GM21786 (cell line): Measurements from ENCODE around the gene COL15A1.

ENCODE experiments used
- ATAC-seq: cut with Tn5 transposase; IDR thresholded peaks from one replicate; pipeline ENCODE4 v1.9.1; 2021; ENCODE audit not compliant: unreplicated experiment

The COL15A1 gene

GRCh38 chr9:98992107-98992884, 48.6 kb downstream of the COL15A1 start:
- no peak for ATAC-seq

DNA sequence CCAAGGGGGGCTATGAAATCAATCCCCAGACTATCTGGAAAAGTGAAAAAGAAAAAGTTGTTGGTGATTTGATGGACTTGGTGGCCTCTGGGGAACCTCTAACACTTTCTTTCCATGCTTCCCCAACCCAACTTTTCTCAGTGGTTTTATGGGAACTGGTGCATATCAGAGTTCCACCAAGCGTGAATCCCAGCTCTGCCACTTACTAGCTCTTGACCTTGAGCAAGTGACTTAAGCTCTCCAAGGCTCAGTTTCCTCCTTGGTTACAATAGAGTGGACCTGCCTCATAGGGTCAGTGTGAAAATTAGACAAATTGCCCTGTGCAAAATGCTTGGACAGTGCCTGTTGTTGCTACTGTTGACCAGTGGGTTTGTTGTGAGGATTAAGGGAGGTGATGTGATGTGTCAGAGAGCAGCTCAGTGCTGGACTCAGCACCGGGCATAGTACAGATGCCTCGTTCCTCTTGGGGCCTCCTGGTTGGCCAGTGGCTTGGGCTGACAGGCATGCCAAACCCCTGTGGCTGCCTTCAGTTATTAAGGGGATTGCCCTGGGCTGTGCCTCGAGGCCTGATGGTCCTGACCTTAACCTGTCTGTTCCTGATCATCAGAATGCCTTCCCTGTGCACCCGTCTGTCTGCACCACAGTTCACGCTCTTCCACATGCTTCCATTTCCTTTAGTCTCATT, 49.3 kb downstream of the COL15A1 start:
- peak; percentile 48 for ATAC-seq

DNA sequence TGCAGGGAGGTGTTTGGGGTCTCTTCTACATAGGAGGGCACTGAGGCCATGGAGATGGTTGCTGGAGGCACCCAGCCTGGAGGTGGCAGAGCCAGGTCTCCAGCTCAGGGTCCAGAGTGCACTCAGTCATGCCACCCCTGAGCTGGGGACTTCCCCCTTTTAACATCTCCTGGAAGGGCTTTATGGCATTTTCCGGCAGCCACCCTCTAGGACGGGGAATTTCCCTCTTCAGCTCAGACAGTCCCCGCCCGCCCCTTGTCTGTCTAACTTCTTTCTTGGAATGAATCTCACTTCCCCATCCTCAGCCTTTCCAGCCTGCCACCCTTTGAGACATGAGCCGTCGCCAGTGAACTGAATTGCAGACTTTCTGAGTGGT, 49.9 kb downstream of the COL15A1 start:
- peak; percentile 65 for ATAC-seq

DNA sequence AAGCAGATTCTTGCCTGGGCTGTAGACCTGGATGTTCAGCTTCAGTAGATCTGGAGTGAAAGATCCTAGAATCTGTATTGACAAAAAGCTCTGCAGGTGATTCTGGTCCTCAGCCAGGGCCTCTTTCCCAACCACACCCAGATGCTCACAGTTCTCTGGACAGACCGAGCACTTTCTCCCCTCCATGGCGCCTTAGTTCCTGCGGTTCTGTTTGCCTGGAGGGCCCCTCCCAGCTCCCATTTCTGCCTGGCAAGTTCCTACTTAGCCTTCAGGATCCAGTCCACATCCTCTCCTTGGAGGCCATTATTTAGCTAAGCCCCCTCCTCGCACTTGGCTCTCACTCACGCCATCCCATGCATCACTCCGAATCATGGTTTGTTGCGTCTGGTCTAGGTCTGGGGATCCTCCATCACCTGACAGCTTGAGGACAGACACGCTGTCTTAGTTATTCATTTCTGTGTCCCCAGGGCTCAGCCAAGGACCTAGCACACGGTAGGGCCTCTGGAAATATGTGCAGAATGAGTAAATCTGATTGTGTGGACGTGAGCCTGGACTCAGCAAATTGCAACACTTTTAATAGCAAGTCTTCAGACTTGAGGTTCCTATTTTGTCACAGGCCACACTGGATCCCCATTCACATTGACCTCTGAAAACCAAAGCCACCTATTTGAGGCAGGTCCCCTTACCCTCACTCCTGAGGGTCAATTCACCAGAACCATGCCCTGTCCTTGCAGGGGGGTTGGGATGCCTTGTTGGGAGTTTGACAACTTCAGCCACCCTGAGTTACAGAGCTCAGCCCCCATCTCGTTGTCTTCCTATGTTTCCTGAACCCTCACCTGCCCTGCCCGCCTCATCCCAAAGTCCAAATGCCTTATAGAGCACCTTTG, 50.7 kb downstream of the COL15A1 start:
- no peak for ATAC-seq

- ATAC-seq: no peak
These were observed 51.5 kb downstream of the COL15A1 start for GRCh38 chr9:98995059-98995671.

DNA sequence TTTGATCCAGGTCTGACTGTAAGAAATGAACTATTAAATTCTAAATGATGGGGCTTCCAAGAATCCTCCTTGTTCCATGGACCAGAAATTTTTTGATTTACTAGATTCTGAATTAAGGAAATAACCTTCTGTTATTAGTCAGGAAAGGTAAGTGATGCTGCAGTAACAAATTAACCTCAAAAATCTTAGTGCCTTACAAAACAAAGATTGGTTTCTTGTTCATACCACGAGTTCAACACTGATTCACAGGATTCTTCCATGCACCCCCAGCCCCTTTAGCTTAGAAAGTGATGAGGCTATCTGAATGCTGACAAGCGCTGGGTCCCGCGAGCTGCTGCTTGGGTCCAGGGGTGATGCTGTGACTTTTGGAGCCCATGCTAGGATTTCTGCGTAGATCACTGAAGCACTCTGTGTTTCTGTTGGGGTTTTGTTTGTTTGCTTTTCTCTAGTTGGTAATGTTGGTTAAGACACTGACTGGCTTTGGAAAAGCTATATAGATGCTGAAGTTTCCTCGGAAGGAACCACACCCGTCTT, 52.3 kb downstream of the COL15A1 start:
- no peak for ATAC-seq

GRCh38 chr9:98997604-98998003, 53.9 kb downstream of the COL15A1 start:
- no peak for ATAC-seq

DNA sequence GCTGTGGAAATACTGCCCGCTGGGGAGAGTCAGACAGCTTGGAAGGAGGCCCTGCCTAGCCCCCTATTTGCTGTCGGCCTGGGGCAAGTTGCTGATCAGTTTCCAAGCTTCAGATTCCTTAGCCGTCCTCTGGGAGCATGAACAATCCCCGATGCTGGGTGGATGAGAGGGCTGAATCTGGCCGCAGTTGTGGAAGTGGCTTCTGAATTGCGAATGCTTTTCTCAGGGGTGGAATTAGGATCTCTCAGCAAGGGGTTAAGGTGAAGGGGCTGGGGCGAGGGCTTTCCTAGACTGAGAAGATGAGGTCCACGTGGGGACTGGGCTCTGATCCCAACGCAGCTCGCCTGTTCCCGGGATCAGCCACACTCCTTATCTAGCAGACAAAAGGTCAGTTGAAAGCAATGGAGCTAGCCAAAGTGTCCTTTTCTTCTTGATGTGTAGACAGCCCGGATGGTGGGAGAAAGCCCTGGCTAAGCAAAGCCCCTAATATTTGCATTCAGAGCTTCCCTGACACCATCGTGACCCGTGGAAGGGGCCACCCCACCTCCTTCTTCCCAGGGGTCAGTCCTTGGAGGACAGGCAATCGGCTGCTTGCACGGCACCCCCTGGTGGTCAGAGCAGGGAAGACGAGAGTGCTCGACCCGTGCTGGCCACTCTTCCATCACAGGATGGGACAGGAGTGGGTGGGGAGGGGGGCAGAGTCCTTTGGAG, 54.9 kb downstream of the COL15A1 start:
- peak; percentile 67 for ATAC-seq

- ATAC-seq: no peak
These were observed 55.4 kb downstream of the COL15A1 start for GRCh38 chr9:98999152-98999525.

DNA sequence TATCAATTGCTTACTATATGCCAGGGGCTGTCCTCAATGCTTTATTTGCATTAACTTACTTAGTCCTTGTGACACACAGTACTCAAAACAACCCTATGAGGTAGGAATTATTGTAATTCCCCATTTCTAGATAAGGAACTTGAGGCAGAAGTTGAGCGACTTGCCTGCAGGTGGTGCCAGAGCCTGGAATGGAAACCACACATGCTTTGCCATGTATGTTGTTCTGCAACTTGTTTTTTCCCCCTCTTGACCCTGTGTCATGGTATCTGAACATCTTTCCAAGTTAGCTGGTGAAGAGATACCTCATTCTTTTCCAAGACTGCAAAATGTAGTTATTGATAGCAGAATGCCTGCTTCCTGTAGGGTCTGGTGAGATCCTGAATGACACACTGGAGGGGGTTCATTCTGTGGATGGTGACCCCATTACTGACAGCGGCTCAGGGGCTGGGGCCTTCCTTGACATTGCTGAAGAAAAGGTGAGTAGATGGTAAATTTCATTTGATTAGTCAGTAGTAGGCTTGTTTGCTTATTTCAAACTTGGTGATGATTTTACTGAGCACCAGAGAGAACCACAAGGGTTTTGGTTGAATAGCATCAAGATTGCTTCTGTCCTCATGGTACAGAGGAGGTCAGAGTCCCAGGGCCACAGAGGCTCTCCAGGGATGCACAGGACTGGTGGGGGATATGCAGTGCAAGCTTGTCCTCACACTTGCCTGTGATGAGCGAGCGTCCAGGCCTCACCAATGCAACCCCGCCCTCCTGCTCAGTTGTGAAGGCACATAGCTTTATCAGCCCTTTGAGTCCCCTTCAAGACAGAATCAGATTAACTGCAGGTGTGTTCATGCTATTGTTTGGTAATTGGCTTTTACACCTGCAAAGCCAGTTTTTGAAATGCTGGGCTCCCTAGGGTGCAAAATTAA, 57.0 kb downstream of the COL15A1 start:
- no peak for ATAC-seq

- no peak for ATAC-seq
These were observed 58.2 kb downstream of the COL15A1 start for GRCh38 chr9:99001892-99002291.

DNA sequence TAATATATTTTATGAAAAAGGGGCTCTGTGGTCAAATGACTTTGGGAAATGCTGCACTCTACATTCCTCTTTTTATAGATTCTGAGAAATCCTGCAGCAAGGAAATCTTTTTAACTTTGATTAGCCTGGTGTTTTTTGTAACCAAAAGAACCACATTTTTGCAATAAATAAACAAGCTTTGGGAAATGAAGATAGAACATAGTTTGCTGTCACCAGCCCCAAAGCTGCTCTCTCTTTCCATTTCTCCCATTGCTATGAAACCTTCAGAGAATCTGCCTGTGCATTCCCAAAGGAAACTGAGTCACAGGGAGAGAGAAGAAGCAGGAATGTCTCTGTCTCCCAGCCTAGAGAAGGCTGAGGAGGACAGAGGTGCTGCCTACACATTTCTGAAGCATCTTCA, 59.0 kb downstream of the COL15A1 start:
- no peak for ATAC-seq

DNA sequence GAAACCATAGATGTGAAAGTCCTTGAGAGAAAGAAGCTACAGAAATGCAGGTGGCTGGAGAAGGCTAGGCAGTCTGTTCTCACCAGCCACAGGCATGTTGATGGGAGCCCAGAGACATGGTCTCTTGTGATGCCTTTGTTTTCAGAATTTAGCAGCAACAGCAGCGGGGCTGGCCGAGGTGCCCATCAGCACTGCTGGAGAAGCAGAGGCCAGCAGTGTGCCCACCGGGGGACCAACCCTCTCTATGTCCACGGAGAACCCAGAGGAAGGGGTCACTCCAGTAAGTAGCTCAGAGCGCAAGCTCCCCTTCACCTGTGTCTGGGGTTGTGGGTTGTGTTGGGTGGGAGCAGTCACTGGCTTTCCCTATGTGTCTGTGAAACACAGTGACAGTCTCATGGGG, 59.6 kb downstream of the COL15A1 start:
- no peak for ATAC-seq

DNA sequence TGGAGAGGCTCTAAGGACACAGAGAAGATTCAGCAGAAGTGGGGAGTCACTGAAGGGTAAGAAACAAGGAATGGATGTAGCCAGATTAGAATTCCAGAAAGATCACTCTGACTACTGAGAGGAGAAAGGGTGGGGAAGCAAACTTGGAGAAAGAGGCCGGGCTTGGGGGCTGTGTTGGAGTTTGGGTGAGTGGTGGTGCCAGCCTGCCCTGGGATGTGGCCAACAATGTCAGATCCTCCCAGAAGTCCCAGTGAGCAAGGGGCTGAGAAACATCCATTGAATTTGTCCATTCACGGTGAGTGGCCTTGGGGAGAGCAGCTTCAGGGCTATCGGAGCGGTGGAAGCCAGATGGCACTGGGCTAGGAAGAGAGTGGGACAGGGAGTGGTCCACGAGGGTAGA, 60.4 kb downstream of the COL15A1 start:
- no peak for ATAC-seq

GRCh38 chr9:99004717-99005460, 61.2 kb downstream of the COL15A1 start:
- ATAC-seq: no peak

DNA sequence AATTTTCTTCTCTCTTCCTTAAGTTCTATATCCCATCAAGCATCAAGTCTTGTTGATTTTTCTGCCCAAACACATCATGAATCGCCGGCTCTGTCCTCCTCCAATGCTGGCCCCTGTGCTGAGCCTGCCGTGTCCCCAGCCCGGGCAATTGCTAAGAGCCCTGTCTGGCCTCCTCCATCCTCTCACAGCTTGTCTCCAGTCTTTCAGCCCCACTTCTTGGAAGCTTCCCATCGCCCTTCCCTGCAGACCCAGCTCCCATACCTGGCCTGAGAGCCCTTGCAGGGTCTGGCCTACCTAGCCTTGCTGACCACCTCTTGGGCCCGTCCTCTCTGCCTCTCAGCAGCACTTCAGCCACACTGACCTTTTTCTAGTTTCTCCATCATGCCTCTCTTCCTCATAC, 61.9 kb downstream of the COL15A1 start:
- ATAC-seq: no peak

GRCh38 chr9:99006511-99006910, 62.8 kb downstream of the COL15A1 start:
- no peak for ATAC-seq

GRCh38 chr9:99006979-99007378, 63.3 kb downstream of the COL15A1 start:
- ATAC-seq: no peak

- no peak for ATAC-seq
These were observed 64.5 kb downstream of the COL15A1 start for GRCh38 chr9:99008203-99008602.
